Inflammatory macrophage (primary cell): ENCODE measurements around the gene NNT.
"Not testable (repeated sequence)": the region's sequence is repeated elsewhere in the genome, so short reads cannot be mapped to it uniquely, and the experiment has no call there.

ENCODE experiments used
- DNase-seq, 2 donors: peaks; one replicate each; pipeline ENCODE4 v3.0.0-alpha.2; 2020 to 2022

NNT gene

DNA sequence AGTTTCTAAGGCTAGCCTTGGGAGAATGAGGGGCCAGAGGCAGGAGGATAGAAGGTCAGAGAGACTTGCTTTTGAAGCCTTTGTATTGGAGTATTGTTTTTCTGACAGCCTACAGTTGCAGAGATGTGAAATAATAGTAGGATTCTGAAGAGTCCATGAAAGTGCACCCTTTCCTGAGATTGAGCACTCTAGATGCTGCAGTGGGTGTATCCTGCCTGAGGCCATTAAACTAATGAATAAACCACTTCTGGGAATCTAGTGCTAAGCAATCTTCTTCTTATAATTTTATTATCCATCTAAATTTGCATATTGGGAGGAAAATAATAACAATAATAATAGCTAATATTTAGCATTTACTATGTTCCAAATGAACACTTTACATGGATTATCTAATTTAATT lies 19.3 kb upstream of the NNT start:
- no peak for DNase-seq

DNA sequence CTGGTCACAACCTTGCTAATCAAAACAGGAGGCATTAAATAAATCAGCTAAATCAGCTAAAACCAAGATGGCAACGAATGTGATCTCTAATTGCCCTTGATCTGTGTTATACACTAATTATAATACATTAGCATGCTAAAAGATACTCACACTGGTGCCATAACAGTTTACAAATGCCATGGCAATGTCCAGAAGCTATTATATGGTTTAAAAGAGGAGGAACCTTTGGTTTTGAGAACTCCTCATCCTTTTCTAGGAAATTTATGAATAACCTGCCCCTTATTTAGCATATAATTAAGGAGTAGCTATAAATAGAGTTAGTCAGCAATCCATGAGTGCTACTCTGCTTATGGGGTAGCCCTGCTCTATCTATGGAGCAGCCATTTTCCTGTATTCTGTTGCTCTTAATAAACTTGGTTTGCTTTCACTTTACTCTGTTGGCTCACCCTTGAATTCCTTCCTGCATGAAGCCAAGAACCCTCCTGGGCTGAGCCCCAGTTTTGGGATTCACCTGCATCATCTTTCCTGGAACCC lies 18.7 kb upstream of the NNT start:
- no peak for DNase-seq

DNA sequence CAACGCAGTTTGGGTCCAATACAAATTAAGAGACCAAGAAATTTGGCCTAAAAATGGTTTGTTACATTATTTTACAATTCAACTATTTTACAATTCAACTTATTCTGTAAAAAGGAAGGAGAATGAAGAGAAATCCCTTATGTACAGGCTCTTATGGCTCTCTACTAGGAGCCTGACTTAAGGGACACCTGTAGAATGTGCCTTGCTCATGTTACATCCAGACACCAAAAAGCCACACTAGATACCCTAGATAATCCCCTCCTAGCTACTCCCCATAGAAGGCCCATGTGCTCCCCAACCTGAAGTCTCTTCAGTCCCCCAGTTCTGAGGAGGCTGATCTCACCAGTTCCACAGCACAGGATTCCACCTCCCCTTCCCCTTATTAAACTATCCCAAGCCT lies 14.1 kb upstream of the NNT start:
- no peak for DNase-seq

DNA sequence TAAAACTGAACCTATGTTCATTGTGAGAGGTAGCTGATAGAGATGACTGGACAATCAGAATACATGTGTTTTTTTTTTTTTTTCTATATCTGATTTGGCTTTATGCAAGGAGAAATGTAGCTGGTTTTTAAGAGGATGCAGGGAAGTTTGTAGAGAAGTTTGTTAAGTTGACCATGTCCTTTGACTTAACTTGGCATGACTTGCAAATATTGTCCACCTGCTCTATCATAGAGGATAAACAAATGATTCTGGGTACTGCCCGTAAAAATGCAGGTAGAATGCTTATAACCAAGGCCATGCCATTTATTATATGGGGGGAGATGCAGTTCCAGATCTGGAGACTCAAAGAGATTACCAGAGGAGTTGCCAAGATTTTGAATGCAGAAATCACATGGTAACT lies 13.7 kb upstream of the NNT start:
- DNase-seq, result no peak

DNA sequence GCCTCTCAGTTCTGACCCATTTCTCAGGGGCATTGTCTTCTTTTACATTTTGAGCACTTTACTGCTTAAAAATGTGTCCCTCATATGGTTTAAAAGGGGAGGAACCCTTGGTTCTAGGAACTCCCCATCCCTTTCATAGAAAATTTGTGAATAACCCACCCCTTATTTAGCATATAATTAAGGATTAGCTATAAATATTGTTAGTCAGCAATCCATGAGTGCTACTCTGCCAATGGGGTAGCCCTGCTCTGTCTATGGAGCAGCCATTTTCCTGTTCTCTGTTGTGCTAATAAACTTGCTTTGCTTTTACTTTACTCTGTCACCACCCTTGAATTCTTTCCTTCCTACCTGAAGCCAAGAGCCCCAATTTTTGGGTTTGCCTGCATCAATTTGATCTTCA lies 12.3 kb upstream of the NNT start:
- no peak for DNase-seq

DNA sequence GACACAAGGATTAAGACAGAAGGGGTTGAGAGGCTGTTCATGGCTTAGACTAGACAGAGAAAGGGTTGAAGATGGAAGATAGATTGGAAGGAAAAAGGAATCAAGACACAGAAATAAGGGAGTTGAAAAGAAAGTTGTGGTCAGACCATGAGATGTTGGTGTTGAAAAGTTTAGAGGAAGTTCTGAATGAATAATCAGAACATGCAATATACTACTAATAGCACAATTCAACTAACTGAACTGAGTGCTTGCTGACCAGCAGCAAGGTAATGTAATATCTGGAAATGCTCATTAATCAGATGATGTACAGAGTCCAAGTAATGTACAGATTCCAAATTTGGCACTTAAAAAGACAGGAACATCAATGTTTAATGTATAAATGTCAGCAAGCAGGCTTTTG lies 10.6 kb upstream of the NNT start:
- DNase-seq, result peak; percentile 37 to 72

DNA sequence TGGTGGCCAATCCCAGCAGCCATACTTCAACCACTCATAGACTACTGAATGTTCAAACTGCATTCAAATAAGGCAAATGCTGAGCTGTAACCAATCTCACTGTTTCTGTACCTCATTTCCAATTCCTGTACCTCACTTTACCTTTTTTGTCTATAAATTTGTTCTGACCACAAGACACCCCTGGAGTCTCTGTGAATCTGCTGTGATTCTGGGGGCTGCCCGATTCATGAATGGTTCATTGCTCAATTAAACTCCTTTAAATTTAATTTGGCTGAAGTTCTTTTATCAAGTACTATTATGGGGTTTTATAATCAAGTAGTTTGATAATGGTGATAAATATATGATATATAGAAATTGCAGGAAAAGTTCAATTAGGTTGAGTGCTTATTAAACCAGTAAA lies 4.1 kb upstream of the NNT start:
- DNase-seq, result not testable (repeated sequence)

DNA sequence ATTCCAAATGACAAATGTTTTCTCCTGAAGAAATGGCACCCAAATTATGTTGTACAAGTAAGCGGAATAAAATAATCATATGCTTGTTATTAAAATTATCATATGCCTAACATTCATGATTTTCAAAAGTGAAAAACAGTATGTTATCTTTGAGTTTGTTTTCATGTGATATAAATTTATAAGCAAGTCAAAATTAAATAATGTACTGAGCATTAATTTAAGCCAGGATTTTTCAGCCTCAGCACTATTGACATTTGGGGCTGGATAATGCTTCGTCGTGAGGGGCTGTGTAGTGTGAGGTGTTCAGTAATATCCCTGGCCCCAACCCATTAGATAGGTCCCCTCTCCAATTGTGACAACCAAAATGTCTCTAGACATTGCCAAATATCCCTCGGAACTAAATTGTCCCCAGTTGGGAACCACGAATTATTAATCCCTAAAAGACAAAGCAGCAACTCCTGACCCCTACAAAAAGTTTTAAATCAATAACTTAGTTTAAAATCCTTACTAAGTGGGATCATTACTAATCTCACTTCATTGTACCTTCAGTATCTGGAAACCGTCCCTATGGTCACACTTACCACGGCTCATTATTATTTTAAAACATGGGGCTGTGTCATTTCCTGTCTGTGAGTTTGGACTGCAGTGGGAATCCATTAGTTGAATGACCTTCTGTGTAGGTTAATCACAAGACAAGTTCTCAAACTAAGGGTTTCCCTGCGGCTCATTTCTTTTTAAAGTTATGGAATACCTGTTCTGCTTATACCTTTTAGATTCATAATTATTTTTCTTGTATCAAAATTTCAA lies 1.3 kb upstream of the NNT start:
- DNase-seq, result peak; percentile 53 to 60

DNA sequence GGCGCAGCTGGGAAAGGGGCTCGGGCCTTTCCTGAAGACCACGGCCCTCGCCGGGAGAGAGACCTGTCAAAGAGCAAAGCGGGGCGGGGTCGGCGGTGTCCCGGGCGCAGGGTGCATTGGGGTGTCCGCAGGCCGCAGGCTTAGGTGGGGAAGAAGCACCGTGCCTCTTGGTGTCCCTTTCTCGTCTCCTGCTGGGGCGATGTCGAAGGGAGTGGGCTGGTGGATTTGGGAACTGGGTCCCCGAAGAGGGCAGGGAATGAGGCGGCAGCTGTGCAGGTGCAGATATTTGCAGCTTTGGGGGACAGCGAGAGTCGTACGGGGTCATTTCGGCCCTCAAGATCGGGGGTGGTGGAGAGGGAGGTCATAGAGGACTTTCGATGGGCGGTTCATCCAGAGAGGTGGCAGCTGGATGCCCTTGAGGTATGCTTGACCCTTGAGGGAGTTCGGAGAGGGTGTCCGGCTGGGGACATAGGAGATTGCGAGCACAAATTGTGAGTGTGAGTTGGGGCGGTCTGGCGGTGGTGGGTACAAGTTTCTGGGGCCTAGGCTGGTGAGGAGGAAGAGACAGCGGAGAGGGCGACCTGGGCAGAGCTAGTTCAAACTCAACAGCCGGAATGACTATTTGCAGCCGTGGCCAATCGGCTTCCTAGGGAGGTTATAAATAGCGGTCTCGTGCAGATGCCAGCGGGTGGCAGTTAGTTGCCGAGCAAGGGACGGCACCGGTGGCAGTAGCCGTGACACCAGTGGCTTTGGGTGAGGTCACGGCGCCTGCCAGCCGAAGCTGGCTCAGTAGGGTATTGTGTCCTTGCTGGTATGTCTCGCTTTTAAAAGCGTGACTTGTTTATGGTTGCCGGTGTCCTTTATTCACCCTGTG lies 601 bp downstream of the NNT start:
- peak; percentile 80 to 87 for DNase-seq

DNA sequence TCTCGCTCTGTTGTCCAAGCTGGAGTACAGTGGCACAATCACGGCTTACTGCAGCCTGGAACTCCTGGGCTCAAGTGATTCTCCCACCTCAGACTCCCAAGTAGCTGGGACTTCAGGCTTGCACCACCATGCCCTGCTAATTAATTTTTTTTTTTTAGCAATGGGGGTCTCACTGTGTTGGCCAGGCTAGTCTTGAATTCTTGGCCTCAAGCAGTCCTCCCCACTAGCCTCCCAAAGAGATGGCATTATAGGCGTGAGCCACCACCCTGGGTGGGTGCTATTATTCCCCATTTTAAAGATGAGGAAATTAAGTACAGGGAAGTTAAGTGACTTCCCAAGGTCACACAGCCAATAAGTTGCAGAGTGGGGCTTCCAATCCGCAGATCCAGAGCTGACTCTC lies 1.7 kb downstream of the NNT start:
- peak in 1 of 2 donors; percentile 3 for DNase-seq

DNA sequence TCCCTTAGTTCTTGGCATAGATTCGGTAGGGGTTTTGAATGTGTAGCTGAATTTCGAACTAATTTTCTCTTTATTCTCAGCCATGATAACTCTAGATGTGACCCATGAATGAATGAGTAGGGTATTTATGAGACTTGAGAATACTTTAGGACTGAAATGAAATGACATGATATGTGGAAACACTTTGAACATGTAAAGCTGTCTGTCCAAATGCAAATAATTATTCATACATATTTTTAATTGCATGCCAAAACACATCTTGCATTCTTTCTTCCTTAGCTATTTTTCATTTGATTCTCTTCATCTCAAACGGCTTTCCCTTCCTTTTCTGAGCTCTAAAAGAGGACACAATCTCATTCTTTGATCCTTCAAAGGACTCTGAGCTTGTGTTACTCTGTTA lies 3.4 kb downstream of the NNT start:
- DNase-seq, result no peak

DNA sequence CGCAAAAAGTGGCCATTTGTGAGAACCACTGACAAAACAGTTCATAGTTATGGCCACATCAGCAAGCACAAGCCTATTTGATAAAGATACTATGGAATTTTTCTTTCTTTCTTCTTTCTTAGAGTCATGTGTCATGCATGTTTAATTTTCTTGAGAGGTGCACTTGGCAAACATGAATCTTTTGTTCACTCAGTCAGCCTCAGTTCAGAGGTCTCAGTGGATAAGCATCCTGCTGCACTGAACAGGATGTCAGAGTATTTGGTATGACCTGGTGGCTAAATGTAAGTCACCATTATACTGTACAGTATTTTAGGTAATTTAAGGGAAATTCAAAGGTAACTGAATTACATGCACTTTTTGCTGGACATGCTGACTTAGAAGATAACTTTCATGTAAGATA lies 5.4 kb downstream of the NNT start:
- no peak for DNase-seq

DNA sequence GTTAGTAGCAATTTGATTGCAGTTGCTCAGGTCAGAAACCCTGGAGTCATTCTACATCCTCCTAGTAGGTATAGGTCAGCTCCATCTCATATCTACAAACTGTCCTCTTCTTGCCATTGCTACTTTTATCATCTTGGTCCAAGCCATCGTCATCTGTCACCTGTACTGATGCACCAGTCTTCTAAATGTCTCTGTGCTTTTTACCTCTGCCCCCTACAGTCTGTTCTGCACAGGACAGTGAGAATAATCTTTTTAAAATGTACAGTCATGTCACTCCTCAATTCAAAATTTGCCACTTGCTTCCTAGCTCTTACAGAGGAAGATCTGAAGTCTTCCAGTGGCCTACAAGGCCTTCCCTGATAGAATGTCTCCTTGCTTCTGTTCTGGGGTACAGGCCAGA lies 6.8 kb downstream of the NNT start:
- no peak for DNase-seq

DNA sequence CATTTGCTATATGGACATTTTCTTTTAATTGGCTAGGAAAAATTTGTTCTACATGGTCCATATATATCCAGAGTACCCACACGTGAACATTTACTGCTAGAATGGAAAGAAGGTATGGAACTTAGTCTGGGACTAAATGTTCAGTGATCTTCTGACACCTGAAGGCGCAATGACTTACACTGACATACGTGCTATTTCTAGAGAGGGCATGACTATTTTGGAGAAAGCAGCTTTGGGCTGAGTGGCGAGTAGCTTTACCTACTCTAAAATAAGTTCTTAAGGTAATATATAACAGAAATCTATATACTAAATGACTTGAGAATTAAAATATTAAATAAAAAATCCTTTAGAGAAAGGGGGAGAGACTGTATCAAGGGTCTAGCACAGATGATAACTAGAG lies 10.4 kb downstream of the NNT start:
- no peak for DNase-seq

DNA sequence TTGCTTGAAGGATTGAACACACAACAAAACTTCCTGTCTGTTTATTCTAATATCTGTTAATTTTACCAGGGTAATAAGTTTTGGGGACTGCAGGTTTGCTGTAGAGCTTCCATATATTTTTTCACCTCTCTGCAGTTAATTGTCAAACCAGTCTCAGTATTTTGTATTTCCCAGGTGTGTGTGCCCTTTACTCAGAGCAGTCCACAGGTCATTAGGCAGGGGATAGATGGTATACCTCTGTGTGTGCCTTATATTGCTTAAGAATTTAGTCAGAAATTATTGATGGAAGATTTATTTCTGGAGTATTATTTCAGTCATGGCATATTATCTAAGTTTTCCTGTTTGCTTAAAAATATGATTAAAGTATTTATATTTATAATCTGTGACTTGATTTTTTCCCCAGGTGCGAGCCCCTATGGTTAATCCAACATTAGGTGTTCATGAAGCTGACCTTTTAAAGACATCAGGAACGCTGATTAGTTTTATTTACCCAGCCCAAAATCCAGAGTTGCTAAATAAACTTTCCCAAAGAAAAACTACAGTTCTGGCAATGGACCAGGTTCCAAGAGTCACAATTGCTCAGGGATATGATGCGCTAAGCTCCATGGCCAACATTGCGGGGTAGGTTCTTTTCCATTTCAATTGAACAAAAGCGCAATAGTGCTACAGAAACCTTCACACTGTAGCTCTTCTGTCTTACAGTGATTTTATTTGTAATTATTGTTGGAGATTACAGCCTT lies 12.6 kb downstream of the NNT start:
- no peak for DNase-seq

DNA sequence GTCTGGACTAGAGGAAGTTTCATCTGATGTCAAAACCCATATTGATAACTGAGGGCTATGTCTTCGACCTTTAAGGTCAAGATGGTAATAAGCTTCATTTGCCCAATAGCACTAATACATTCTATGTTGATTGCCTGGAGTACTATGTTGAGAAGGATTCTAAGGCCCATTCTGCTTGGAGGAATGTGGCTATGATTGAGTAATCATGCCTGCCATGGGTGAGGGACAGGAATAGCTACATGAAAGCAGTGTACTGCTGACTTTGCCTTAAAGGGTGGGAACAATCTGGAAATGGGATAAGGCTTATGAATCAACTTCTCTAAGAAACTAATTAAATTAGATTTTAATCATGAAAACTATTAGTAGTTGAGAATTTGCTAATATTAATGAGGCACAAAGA lies 13.6 kb downstream of the NNT start:
- no peak for DNase-seq

DNA sequence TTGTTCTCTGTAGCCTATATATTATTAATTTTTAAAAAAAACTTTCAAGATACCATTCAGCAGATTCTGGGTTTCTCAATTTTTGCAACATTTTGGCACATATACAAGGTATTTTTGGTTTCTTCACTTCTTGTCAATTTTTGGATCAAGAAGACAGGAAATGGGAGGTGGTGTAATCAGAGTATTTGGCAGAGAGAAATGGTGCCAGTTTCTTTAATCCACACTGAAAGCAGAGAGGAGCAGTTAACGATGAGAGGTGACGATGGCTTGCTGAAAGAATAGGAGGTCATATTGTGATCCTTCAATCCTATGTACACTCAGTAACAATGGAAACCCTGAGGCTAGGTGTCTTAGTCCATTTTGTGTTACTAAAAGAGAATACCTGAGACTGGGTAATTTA lies 16.4 kb downstream of the NNT start:
- DNase-seq, result no peak

DNA sequence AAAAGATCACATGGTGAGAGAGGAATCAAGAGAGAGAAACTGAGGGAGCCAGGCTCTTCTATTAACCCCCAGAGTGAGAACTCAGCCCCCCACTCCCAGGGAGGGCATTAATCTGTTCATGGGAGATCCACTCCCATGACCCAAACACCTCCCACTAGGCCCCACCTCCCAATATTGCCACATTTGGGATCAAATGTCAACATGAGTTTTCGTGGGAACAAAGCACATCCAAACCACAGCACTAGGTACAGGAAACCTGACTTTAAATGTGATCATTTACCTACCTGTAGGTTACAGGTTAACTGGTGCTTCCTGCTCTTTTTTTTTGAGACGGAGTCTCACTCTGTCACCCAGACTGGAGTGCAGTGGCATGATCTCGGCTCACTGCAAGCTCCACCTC lies 16.9 kb downstream of the NNT start:
- DNase-seq, result no peak

DNA sequence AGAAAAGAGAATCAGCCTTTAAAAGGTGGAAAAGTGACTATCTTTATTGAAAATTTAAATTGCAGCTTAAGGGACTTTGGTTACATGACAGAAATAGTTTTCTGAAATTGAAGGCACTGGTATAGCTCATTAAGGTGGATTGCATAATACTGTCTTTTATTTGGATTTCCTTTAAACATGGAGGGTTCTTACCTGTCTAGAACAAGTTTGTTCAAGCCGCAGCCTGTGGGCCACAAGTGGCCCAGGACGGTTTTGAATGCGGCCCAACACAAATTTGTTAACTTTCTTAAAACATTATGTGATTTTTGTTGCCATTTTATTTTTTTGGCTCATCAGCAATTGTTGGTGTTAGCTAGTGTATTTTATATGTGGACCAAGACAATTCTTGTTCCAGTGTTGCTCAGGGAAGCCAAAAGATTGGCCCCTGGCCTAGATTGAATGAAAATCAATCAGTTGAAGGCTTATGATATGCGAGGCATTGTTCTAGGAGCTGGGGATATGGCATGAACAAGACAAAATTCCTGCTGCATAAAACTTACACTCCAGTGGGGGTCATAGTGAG lies 18.0 kb downstream of the NNT start:
- no peak for DNase-seq

DNA sequence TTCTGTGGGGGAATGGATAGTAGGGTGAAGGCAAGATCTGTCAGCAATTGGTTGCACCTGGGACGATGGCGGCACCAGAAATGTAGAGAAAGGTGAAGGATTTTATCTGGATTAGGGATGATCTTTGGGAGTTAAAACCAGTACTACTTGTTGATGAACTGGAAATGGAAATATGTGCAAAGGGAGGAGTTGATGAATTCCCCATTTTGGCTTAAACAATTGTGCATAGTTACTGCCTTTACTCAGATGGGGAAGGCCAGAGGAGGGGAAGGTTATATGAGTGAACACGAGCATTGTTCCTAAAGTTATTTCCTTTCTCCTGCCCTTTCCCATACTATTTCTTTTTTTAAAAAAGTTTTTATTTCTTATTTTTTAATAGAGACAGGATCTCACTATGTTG lies 19.1 kb downstream of the NNT start:
- DNase-seq, result no peak

DNA sequence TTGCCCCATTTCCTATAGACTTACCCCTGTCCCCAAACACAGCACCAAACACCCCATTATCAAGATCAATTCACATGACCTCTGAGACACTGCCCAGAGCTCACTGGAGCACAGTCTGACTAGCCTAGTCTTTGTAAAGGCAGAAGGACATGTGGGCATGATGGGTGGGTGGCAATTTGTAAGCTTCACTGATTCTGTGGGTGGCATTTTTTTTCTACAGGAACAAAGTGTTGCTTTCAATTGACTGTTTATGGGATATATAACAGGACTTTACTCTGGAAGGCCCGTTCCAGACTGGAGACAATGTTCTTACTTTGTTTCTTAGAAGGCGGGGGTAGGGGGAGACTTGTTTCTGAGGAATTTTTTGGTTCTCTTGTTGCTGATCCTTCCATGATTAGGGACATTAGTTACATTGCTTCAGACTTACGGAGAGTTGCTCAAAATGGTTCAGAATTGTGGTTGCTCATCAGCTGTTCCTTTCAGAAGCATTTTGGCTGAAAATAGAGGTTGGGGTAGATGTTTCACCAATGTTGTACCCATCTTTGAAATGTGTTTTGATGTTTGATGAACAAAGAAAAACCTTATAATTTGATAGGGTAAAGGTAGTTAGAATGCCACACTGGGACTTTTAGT lies 20.2 kb downstream of the NNT start:
- peak; percentile 72 to 89 for DNase-seq

DNA sequence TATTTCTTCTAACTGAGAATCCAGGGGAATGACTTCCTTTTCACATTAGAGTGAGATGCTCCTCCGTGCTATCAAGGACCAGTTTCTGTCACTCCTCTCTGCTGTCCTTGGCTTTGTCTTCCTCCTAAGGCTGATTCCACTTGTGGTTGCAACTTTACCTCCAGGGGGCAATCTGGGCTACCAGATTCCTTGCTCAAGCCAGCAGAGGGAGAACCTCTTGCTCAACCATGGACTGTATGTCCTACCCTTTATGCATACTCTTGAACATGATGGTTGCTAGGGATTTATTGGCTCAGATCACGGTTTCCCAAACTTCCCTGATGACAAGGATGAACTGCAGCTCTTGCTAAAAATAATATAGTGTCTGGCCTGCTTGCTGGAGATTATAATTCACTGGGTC lies 24.0 kb downstream of the NNT start:
- peak; percentile 76 to 80 for DNase-seq
